ENCODE data around the gene PRR19. TPM values are rescaled to one million over a fixed set of nuclear protein-coding genes. Genes with fewer than 3 reads are reported as not detected.
"Not testable (repeated sequence)": the region's sequence is repeated elsewhere in the genome, so short reads cannot be mapped to it uniquely, and the experiment has no call there.

Gene PRR19
- total RNA-seq, 1 donor from 2014 or later: 2.4 TPM

- no peak for TF ChIP-seq CTCF (conservative IDR thresholded peaks at IDR 0.05)
- no peaks in the 10 kb centered on the region for H3K27me3 Mint-ChIP-seq
- no peak overlapping the region for H3K27ac Mint-ChIP-seq
- no peak for DNase-seq (ENCODE audit: extremely low spot score, unreplicated experiment)
- H3K4me1 Mint-ChIP-seq (ENCODE audit: unreplicated experiment): peaks cover 4% of the 10 kb centered on the region
- peaks cover 10% of the 10 kb centered on the region for H3K36me3 Mint-ChIP-seq
- no peaks in the 10 kb centered on the region for H3K9me3 Mint-ChIP-seq
- no peak overlapping the region for H3K4me3 Mint-ChIP-seq
Measured at GRCh38 chr19:42335374-42335936, 33.5 kb downstream of the PRR19 start.

- H3K4me3 Mint-ChIP-seq: no peak overlapping the region
- H3K36me3 Mint-ChIP-seq: peaks cover 10% of the 10 kb centered on the region
- TF ChIP-seq CTCF (conservative IDR thresholded peaks at IDR 0.05): no peak
- no peak for DNase-seq (ENCODE audit: extremely low spot score, unreplicated experiment)
- no peaks in the 10 kb centered on the region for H3K9me3 Mint-ChIP-seq
- H3K4me1 Mint-ChIP-seq (ENCODE audit: unreplicated experiment): no peaks in the 10 kb centered on the region
- H3K27ac Mint-ChIP-seq: no peak overlapping the region
- H3K27me3 Mint-ChIP-seq: no peaks in the 10 kb centered on the region
Measured at GRCh38 chr19:42335971-42336370, 34.0 kb downstream of the PRR19 start.

- not testable (repeated sequence) for H3K36me3 Mint-ChIP-seq; H3K27ac Mint-ChIP-seq; H3K9me3 Mint-ChIP-seq; H3K4me3 Mint-ChIP-seq; DNase-seq (ENCODE audit: extremely low spot score, unreplicated experiment); H3K27me3 Mint-ChIP-seq; H3K4me1 Mint-ChIP-seq (ENCODE audit: unreplicated experiment)
Measured at GRCh38 chr19:42339126-42339860, 37.4 kb downstream of the PRR19 start.

- H3K27me3 Mint-ChIP-seq; DNase-seq (ENCODE audit: extremely low spot score, unreplicated experiment); H3K36me3 Mint-ChIP-seq; H3K4me3 Mint-ChIP-seq; H3K9me3 Mint-ChIP-seq; H3K4me1 Mint-ChIP-seq (ENCODE audit: unreplicated experiment); H3K27ac Mint-ChIP-seq: not testable (repeated sequence)
Measured at GRCh38 chr19:42339922-42340321, 38.0 kb downstream of the PRR19 start.

GRCh38 chr19:42343344-42344110 lies 41.6 kb downstream of the PRR19 start:
- peak; percentile 57 for TF ChIP-seq CTCF (conservative IDR thresholded peaks at IDR 0.05)
- H3K9me3 Mint-ChIP-seq: no peaks in the 10 kb centered on the region
- no peak for DNase-seq (ENCODE audit: extremely low spot score, unreplicated experiment)
- no peak overlapping the region for H3K4me3 Mint-ChIP-seq
- H3K27me3 Mint-ChIP-seq: no peaks in the 10 kb centered on the region
- peaks cover 10% of the 10 kb centered on the region for H3K36me3 Mint-ChIP-seq
- H3K4me1 Mint-ChIP-seq (ENCODE audit: unreplicated experiment): no peaks in the 10 kb centered on the region
- H3K27ac Mint-ChIP-seq: no peak overlapping the region

GRCh38 chr19:42344336-42344893 lies 42.5 kb downstream of the PRR19 start:
- no peaks in the 10 kb centered on the region for H3K9me3 Mint-ChIP-seq
- no peaks in the 10 kb centered on the region for H3K4me1 Mint-ChIP-seq (ENCODE audit: unreplicated experiment)
- no peaks in the 10 kb centered on the region for H3K27me3 Mint-ChIP-seq
- TF ChIP-seq CTCF (conservative IDR thresholded peaks at IDR 0.05): no peak
- H3K36me3 Mint-ChIP-seq: peaks cover 5% of the 10 kb centered on the region
- no peak overlapping the region for H3K27ac Mint-ChIP-seq
- DNase-seq (ENCODE audit: extremely low spot score, unreplicated experiment): no peak
- no peak overlapping the region for H3K4me3 Mint-ChIP-seq

Measured in type B pancreatic cell (in vitro differentiated cells).